ENCODE measurements around the gene PLA2G4D.

The PLA2G4D gene

GRCh38 chr15:42090370-42090769, 4.0 kb downstream of the PLA2G4D start:
- no peak for DNase-seq

- no peak for DNase-seq
These were observed 4.4 kb downstream of the PLA2G4D start for GRCh38 chr15:42089942-42090341.

GRCh38 chr15:42088801-42089640, 5.3 kb downstream of the PLA2G4D start:
- no peak for DNase-seq

GRCh38 chr15:42087926-42088800, 6.2 kb downstream of the PLA2G4D start:
- no peak for DNase-seq

- no peak for DNase-seq
These were observed 6.9 kb downstream of the PLA2G4D start for GRCh38 chr15:42087460-42087859.

- no peak for DNase-seq
These were observed 8.6 kb downstream of the PLA2G4D start for GRCh38 chr15:42085721-42086120.

GRCh38 chr15:42085236-42085605, 9.1 kb downstream of the PLA2G4D start:
- no peak for DNase-seq

- DNase-seq, result peak; percentile 88
These were observed 9.7 kb downstream of the PLA2G4D start for GRCh38 chr15:42084465-42085235.

- DNase-seq, result no peak
These were observed 10.4 kb downstream of the PLA2G4D start for GRCh38 chr15:42083916-42084315.

GRCh38 chr15:42083605-42083908, 10.8 kb downstream of the PLA2G4D start:
- DNase-seq, result no peak

GRCh38 chr15:42082823-42083604, 11.3 kb downstream of the PLA2G4D start:
- DNase-seq, result no peak

GRCh38 chr15:42082141-42082540, 12.2 kb downstream of the PLA2G4D start:
- DNase-seq, result no peak

GRCh38 chr15:42080919-42081830, 13.2 kb downstream of the PLA2G4D start:
- DNase-seq, result no peak

- no peak for DNase-seq
These were observed 14.0 kb downstream of the PLA2G4D start for GRCh38 chr15:42080186-42080918.

- DNase-seq, result no peak
These were observed 14.9 kb downstream of the PLA2G4D start for GRCh38 chr15:42079401-42079908.

- no peak for DNase-seq
These were observed 15.5 kb downstream of the PLA2G4D start for GRCh38 chr15:42078903-42079302.

- no peak for DNase-seq
These were observed 16.7 kb downstream of the PLA2G4D start for GRCh38 chr15:42077689-42078088.

GRCh38 chr15:42073418-42073817, 20.9 kb downstream of the PLA2G4D start:
- DNase-seq, result no peak

- no peak for DNase-seq
These were observed 22.1 kb downstream of the PLA2G4D start for GRCh38 chr15:42072141-42072685.

GRCh38 chr15:42071717-42072116, 22.6 kb downstream of the PLA2G4D start:
- DNase-seq, result no peak

Data from eye (tissue), 1 donor.